ENCODE measurements around the gene TUB. TPM values are rescaled to one million over a fixed set of nuclear protein-coding genes. Genes with fewer than 3 reads are reported as not detected.

TUB gene
- polyA plus RNA-seq, 3 donors, result not detected

DNA sequence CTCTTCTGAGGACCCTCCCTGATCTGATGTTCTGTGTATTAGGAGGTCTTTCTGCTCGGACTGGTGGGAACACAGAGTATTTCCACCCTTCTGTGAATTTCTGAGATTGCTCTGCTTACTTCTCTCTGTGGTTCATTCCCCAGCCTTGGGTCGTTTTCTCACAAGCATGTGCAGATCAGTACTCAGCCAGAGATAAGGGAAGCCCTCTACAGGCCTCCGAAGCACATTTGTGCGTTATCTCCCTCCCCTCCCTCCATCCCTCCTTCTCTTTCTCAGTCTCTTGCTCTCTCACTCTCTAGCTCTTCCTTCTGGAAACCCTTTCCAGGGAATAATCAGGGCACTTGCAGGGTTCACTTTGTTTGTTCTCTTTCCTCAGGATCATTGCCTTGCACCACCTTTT is 35.2 kb upstream of the TUB start:
- no peaks in the 10 kb centered on the region for H3K79me2 ChIP-seq (ENCODE audit: insufficient read depth, low read length)
- H3K4me3 ChIP-seq (replicated peaks in 1 of 3; ENCODE audit: low read depth in 2 of 3, low read length in 3 of 3), result no peak overlapping the region
- Mint-ChIP-seq H3K4me1 (no peaks in the 10 kb centered on the region), H3K27ac (no peak overlapping the region), H3K4me3 (no peak overlapping the region), H3K36me3 (no peaks in the 10 kb centered on the region), H3K27me3 (ENCODE audit: low read depth in 3 of 3) (peaks cover 13 to 18% (median 18%) of the 10 kb centered on the region in 3 donors), H3K9me3 (no peaks in the 10 kb centered on the region)
- intact Hi-C loops (cut with micrococcal nuclease), result no loop called here
- no peak overlapping the region for H3K27ac ChIP-seq (ENCODE audit: low read depth in 1 of 2, low read length in 2 of 2)
- peaks cover 0 to 13% of the 10 kb centered on the region in 2 donors for H3K27me3 ChIP-seq (ENCODE audit: control insufficient read depth in 2 of 2, insufficient read depth in 2 of 2, low read length in 2 of 2)
- no peak overlapping the region for H3K9ac ChIP-seq (ENCODE audit: insufficient read depth, low read length, poor library complexity, severe bottlenecking)
- TF ChIP-seq, protein P1, sequence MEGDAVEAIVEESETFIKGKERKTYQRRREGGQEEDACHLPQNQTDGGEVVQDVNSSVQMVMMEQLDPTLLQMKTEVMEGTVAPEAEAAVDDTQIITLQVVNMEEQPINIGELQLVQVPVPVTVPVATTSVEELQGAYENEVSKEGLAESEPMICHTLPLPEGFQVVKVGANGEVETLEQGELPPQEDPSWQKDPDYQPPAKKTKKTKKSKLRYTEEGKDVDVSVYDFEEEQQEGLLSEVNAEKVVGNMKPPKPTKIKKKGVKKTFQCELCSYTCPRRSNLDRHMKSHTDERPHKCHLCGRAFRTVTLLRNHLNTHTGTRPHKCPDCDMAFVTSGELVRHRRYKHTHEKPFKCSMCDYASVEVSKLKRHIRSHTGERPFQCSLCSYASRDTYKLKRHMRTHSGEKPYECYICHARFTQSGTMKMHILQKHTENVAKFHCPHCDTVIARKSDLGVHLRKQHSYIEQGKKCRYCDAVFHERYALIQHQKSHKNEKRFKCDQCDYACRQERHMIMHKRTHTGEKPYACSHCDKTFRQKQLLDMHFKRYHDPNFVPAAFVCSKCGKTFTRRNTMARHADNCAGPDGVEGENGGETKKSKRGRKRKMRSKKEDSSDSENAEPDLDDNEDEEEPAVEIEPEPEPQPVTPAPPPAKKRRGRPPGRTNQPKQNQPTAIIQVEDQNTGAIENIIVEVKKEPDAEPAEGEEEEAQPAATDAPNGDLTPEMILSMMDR (IDR thresholded peaks at IDR 0.05), result no peak
- WGBS (ENCODE audit: insufficient coverage), result 52% methylated on average over 3 of the region's 4 CpGs
- no peak overlapping the region for H3K4me2 ChIP-seq (replicated peaks; ENCODE audit: extremely low read depth, low read length, poor library complexity, severe bottlenecking)
- no peaks in the 10 kb centered on the region for H4K20me1 ChIP-seq (ENCODE audit: insufficient read depth, low read length)
- no peaks in the 10 kb centered on the region for H3K4me1 ChIP-seq (ENCODE audit: control insufficient read depth in 1 of 2, insufficient read depth in 2 of 2, low read length in 2 of 2)
- H3K9me3 ChIP-seq (replicated peaks in 1 of 2; ENCODE audit: control insufficient read depth in 1 of 2, insufficient read depth in 1 of 2, low read length in 2 of 2), result no peaks in the 10 kb centered on the region
- no peak overlapping the region for H2AFZ ChIP-seq (ENCODE audit: insufficient read depth, low read depth, low read length, poor library complexity, severe bottlenecking)
- no peak for DNase-seq
- H3K36me3 ChIP-seq (replicated peaks in 1 of 2; ENCODE audit: control insufficient read depth in 1 of 2, insufficient read depth in 2 of 2, low read length in 2 of 2), result no peaks in the 10 kb centered on the region

- Histone ChIP-seq H3K36me3 (replicated peaks in 1 of 2; ENCODE audit: control insufficient read depth in 1 of 2, insufficient read depth in 2 of 2, low read length in 2 of 2) (no peaks in the 10 kb centered on the region), H2AFZ (ENCODE audit: insufficient read depth, low read depth, low read length, poor library complexity, severe bottlenecking) (no peak overlapping the region), H3K27me3 (ENCODE audit: control insufficient read depth in 2 of 2, insufficient read depth in 2 of 2, low read length in 2 of 2) (peaks cover 0 to 14% of the 10 kb centered on the region in 2 donors), H3K27ac (ENCODE audit: low read depth in 1 of 2, low read length in 2 of 2) (no peak overlapping the region), H3K4me3 (replicated peaks in 1 of 3; ENCODE audit: low read depth in 2 of 3, low read length in 3 of 3) (no peak overlapping the region), H4K20me1 (ENCODE audit: insufficient read depth, low read length) (no peaks in the 10 kb centered on the region), H3K9me3 (replicated peaks in 1 of 2; ENCODE audit: control insufficient read depth in 1 of 2, insufficient read depth in 1 of 2, low read length in 2 of 2) (no peaks in the 10 kb centered on the region), H3K4me1 (ENCODE audit: control insufficient read depth in 1 of 2, insufficient read depth in 2 of 2, low read length in 2 of 2) (no peaks in the 10 kb centered on the region), H3K9ac (ENCODE audit: insufficient read depth, low read length, poor library complexity, severe bottlenecking) (no peak overlapping the region), H3K79me2 (ENCODE audit: insufficient read depth, low read length) (no peaks in the 10 kb centered on the region), H3K4me2 (replicated peaks; ENCODE audit: extremely low read depth, low read length, poor library complexity, severe bottlenecking) (no peak overlapping the region)
- 89% methylated on average over 2 of the region's 3 CpGs for WGBS (ENCODE audit: insufficient coverage)
- H3K27me3 Mint-ChIP-seq (ENCODE audit: low read depth in 3 of 3), result peaks cover 11 to 20% (median 16%) of the 10 kb centered on the region in 3 donors
- H3K4me1 Mint-ChIP-seq, result no peaks in the 10 kb centered on the region
- DNase-seq, result no peak
- no peak overlapping the region for H3K4me3 Mint-ChIP-seq
- H3K9me3 Mint-ChIP-seq, result no peaks in the 10 kb centered on the region
- TF ChIP-seq, protein P1 (IDR thresholded peaks at IDR 0.05), result no peak
- H3K27ac Mint-ChIP-seq, result no peak overlapping the region
- intact Hi-C loops (cut with micrococcal nuclease), result no loop called here
- no peaks in the 10 kb centered on the region for H3K36me3 Mint-ChIP-seq
These were observed 33.6 kb upstream of the TUB start for GRCh38 chr11:8047382-8047781.

All from CD14-positive monocyte (primary cell).